ENCODE results near the gene MCCC1.

Gene MCCC1

DNA sequence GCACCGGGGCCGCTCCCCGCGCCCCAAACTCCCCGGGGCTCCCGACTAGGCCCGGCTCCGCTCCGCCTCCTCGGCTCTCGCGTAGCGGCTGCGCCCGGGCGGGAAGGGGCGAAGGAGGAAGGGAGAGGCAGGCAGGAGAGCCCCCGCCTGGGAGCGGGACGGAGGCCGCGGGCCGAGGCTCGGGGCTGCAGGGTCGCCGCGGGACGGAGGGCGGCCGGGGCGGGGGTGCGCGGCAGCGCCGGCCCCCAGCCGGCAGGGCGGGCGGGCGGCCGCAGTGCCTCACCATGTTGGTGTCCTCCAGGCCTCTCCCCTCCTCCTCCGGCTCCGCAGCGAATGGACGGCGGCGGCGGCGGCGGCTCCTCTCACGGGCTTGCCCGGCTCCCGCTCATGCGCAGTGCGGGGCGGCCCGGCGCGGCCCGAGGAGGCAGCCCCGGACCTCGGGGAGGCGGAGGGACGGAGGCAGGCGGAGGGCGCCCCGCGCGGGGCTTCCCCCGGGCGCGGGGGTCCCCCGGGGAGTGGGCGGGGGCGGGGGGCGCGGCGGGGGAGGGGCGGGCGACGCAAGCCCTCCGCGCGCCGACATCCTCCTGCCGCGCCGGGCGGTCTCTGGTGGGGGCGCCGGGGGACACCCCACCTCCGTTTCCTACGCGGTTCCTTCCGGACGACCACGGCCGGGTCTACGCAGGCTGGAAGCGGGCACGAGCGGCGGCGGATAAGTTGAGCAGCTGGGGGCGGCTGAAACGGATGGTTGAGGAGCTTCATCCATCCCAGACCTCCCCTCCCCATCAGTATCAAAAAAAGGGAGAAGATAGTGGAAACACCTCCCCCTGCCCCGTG, 118.9 kb downstream of the MCCC1 start, which contains the start of gene DCUN1D1:
DCUN1D1 (minus strand) TSS at position 335 of the 834 bp plus-strand sequence; CDS start at position 286, 49 bp downstream.
- peak; percentile 91 for DNase-seq (ENCODE audit: low spot score)

DNA sequence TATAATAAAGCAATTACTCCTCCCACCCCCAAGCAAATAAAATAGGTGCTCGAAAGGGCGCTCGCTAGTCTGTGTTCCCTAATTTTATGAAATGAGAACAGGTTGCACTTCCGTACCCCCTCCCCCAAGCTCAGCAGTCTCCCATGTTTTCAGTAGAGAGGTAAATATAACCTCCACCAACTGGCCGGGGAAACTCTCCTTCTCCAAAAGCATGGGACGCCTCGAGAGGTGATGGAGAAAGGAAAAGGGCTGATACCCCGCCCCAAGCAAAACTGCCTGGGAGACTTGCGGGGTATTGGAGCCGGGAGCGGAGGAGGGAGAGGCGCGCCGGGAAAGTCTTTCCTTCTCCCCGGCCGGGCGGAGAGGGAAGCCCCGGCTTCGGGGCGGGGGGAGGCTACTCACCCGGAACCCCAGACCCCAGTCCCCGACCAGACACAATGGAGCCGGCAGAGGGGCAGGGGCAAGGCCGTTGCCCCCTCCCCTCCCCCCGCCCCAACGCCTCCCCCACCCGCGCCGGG, 119.6 kb downstream of the MCCC1 start:
- peak; percentile 70 for DNase-seq (ENCODE audit: low spot score)

DNA sequence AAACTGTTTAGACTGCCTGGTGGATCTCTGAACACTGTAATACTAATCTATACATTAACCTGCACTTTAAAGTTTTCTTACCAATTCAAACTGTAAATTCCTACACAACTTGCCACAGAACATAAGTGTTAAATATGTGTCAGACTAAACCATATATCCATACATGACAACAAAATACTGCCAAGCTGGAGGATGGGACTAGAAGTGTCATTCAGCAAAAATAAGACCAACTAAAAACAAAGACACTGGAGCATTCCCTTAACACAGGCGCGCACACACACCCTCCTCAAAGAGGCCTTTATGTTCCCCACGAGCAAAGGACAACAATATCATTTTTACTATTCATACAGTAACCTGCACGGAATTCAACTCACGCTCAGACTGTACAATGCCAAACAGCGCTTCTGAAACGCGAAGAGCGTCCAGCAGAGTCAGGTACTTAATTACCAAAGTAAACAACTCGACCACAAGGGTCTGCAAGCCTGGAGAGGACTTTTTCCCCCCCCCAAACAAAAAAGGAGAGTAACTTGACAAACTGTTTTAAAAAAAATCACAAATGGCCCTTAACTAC, 120.1 kb downstream of the MCCC1 start:
- DNase-seq (ENCODE audit: low spot score) = peak; percentile 77

DNA sequence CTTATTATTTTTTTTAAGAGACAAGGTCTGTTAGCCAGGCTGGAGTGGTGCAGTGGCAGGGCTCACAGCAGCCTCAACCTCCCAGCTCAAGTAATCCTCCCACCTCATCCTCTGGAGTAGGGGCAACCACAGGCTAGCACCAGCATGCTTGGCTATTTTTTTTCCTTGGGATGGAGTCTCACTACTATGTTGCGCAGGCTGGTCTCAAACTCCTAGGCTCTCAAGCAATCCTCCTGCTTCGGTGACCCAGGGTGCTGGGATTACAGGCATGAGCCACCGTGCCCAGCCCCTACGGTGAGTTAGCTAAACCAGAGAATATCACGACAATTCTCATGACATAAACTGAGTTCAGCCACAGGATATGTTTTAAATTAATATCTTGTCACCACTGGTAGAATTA, 120.9 kb downstream of the MCCC1 start:
- no peak for DNase-seq (ENCODE audit: low spot score)

DNA sequence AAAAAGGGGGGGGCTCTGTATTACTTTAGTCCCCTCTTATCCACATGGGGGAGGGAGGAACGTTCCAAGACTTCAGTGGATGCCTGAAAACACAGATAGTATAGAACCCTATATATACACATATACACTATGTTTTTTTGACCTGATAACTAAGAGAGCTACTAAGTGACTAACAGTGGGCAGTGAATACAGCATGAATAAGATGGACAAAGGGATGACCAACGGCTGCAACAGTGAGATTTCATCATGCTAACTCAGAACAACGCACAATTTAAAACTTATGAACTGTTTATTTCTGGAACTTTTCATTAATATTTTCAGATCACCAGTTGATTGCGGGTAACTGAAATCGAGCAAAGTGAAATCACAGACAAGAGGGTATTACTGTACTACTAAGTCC, 126.2 kb downstream of the MCCC1 start:
- DNase-seq (ENCODE audit: low spot score) = no peak

DNA sequence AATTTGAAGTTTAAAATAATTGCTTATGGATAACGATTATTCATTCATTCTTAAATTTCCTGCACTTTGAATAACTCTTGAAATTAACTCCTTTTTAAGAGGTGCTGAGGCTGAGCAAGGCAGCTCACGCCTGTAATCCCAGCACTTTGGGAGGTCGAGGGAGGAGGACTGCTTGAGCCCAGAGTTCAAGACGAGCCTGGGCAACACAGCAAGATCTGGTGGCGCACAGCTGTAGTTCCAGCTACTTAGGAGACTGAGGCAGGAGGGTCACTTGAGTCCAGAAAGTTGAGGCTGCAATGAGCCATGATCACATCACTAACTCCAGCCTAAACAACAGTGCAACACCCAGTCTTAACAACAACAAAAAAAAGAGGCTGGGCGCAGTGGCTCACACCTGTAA, 126.9 kb downstream of the MCCC1 start:
- no peak for DNase-seq (ENCODE audit: low spot score)

DNA sequence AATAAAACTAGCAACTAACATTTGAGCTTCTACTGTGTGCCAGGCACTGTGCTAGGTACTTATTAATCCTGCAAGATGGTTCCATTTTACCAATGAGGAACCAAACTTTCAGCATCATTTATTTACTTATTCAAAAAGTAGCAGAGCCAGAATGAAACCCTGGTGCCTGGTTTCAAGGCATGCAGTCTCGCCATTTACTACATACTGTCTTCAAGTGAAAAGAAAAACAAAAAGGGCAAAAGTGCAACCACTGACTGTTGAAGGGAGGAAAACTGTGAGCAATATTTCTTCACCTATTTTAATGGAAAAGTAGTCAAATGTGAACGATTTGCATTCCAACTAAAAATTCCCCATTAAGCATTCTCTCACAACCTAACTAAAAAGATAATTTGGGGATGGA, 127.7 kb downstream of the MCCC1 start:
- DNase-seq (ENCODE audit: low spot score) = peak; percentile 33

DNA sequence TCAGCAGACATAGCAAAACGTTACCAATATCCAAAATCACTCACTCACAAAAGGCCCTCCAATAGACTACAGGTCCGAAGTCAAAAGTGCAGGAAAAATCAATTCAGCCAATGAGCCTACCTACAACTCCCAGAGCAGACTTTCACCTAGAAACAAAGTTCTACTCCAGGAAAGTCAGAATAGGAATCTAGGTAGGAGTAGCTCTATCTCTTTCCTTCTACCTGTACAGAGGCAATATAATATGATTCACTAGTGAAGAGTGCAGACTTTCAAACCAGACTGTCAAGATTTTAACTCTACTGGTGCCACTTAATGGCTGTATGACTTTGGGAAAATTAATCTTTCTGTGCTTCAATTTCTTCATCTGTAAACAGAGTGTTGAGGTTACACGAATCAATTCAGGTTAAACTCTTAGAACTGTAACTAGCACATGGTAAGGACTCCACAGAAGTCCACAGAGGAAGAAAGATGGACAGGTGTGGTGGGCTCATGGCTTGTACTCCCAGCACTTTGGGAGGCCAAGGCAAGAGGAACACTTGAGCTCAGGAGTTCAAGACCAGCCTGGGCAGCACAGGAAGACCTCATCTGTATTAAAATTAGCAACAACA, 128.4 kb downstream of the MCCC1 start:
- DNase-seq (ENCODE audit: low spot score) = peak; percentile 64

DNA sequence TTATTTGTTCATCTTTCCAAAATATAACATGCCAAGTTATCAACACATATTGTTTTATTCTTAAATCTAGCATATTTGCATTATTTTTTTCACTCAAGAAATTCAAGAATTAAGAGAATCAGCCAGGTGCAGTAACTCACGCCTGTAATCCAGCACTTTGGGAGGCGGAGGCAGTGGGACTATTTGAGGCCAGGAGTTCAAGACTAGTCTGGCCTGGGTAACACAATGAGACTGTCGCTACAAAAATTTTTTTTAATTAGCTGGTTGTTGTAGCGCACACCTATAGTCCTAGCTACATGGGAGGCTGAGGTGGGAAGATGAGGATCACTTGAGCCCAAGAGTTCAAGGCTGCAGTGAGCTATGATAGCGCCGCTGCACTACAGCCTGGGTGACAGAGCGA, 129.4 kb downstream of the MCCC1 start:
- DNase-seq (ENCODE audit: low spot score) = peak; percentile 44

DNA sequence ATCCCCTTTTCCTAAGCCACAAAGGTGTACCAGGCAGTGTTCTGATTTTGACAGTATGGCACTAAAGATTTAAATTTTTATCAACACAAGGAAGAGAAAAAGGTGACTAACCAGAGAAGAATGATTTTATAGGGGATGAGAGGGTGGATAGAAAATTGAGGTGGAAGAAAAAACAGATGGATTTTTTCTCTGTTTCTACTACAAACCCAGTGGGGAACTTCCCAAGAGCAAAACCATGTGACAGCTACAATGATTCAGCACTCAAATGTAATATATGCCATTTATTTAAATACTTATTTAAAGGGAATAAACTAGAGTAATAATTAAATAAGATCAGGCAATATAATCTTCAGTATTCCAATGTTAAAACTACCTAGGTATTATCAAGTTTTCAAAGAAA, 130.0 kb downstream of the MCCC1 start:
- peak; percentile 75 for DNase-seq (ENCODE audit: low spot score)

DNA sequence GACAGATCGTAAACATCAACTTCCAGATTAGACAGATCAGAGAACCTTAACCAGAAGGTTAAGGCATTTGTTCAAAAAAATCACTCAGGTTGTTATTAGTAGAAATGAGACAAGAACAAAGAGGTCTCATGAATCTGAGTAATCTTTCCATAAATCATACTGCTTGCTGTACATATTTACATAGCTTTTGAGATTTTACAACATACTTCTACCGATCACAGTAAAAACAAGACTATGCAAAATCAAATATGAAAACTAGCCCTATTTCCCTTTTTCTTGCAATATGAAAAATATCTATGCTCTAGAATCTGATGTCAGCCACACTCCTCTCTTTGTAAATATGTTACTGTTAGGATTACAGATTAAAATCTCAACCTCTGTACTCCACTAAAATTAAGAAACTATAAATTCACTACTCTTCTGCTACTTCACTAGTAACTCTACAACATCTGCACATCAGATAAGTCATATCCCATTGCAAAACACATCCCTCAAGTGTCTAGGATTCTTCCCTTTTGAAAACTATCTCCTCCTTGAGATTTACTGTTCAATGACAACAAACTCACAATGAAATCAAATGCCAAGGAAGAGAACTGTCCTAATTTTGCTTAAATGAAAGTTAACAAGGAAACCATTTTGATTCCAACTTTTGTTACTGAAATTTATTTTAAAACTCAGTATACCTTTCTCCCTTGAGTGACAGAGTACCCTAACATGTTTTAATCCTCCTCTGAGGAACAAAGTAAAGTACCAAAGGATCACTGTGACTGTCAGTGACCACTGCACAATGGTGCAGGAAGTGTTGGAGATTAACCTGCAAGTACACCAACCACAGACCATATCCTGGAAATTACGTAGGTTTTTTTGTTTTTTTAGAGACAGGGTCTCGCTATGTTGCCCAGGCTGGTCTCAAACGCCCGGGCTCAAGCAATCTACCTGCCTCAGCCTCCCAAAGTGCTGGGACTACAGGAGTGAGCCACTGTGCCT, 131.8 kb downstream of the MCCC1 start:
- peak; percentile 40 for DNase-seq (ENCODE audit: low spot score)

DNA sequence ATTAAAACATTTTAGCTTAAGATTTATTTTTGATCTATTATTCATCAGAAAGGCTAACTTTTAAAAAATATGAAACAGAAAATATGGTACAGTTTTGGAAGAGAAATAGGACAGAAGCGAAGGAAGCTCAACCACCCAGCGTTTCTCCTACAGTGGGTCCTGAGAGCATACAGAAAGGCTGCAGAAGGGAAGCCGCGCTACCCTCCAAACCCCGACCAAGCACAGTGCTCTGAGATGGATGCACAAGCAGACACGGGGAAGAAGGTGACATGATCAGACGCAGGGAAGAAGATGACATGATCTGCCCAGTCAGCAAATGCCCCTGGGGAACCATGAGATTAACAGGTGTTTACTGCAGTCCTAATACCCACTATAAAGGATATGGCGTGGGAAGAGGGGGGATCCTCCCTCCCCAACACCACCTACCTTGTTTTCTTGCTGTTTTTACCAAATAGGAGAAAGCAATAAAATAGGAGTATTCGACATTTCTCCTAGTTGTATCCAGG, 133.4 kb downstream of the MCCC1 start:
- no peak for DNase-seq (ENCODE audit: low spot score)
